Tibial nerve (tissue), 4 donors: ENCODE data around the gene FRS2. TPM values are rescaled to one million over a fixed set of nuclear protein-coding genes. Genes with fewer than 3 reads are reported as not detected.

Experiments
- DNase-seq, 2 donors: peaks; one replicate each; pipeline ENCODE4 v3.0.0-alpha.2; 2019; ENCODE audit warnings: low spot score in 2 of 2
- H3K27ac ChIP-seq, 4 donors: fragments of 200-600 bp; sonication (generic) in 3 of 4; one replicate each; pipeline ENCODE4 v1.5.1; 2017 to 2019; ENCODE audit warnings: mild to moderate bottlenecking in 1 of 4
- H3K27me3 ChIP-seq, 2 donors: fragments of 200-600 bp; sonication (generic) in 1 of 2; one replicate each; pipeline versions ENCODE4 v1.5.1 to v1.6.0; 2017 to 2019
- H3K36me3 ChIP-seq, 3 donors: fragments of 200-600 bp; sonication (generic); one replicate each; pipeline ENCODE4 v1.5.1; 2018 to 2019
- H3K4me1 ChIP-seq, 4 donors: fragments of 200-600 bp; sonication (generic) in 3 of 4; one replicate each; pipeline ENCODE4 v1.5.1; 2017 to 2019
- H3K4me3 ChIP-seq, 4 donors: fragments of 200-600 bp; sonication (generic) in 3 of 4; one replicate each; pipeline ENCODE4 v1.5.1; 2017 to 2019; ENCODE audit warnings: mild to moderate bottlenecking in 1 of 4, moderate library complexity in 1 of 4
- H3K9me3 ChIP-seq, 4 donors: fragments of 200-600 bp; sonication (generic) in 3 of 4; one replicate each; pipeline ENCODE4 v1.5.1; 2017 to 2019
- CTCF ChIP-seq, 5 experiments: fragments of 200-600 bp in 3 of 5; fragments of 450-650 bp in 2 of 5; sonication (generic) in 3 of 5; IDR thresholded peaks; one replicate each; pipeline ENCODE4 v1.5.1; 2016 to 2019; ENCODE audit warnings: antibody characterized with exemption in 5 of 5, mild to moderate bottlenecking in 3 of 5, moderate library complexity in 2 of 5
- EP300 ChIP-seq, 2 donors: sonication (generic); formaldehyde crosslinking; IDR thresholded peaks; one replicate each; pipeline ENCODE4 v1.6.1; 2017; ENCODE audit warnings: antibody characterized with exemption in 2 of 2, mild to moderate bottlenecking in 1 of 2
- POLR2A ChIP-seq, 2 donors: fragments of 450-650 bp; IDR thresholded peaks; one replicate each; pipeline ENCODE4 v1.6.1; 2017; ENCODE audit warnings: antibody characterized with exemption in 2 of 2, mild to moderate bottlenecking in 2 of 2, moderate library complexity in 2 of 2
- WGBS, 2 donors: methylation state at CpG; one replicate each; pipeline ENCODE4 v1.1.5; 2018; 5-methylcytosine and 5-hydroxymethylcytosine counted together
- total RNA-seq, 4 donors: library from RNA; depleted of rRNA; stranded (reverse); fragments of >200 nt; gene quantifications; one replicate each; pipeline ENCODE4 v1.1.0, GENCODE V29; 2016

Gene FRS2
- total RNA-seq, 4 donors from 2014 or later, result 51.7 to 113 (median 66.4) TPM

GRCh38 chr12:69527506-69528272 is 57.5 kb downstream of the FRS2 start:
- TF ChIP-seq EP300 (IDR thresholded peaks at IDR 0.05), result no peak
- H3K9me3 ChIP-seq, result peaks cover 0 to 14% (median 3%) of the 10 kb centered on the region in 4 donors
- WGBS, 2 donors, result 74 to 79% methylated on average over 3 of the region's 3 CpGs
- DNase-seq, result no peak
- H3K27me3 ChIP-seq, result no peaks in the 10 kb centered on the region
- H3K27ac ChIP-seq, result peak overlapping the region in 2 of 4 donors; percentile 44 to 56
- H3K4me1 ChIP-seq, result peaks cover 0 to 25% (median 0%) of the 10 kb centered on the region in 4 donors
- no peak overlapping the region for H3K4me3 ChIP-seq
- peaks cover 0 to 18% (median 0%) of the 10 kb centered on the region in 3 donors for H3K36me3 ChIP-seq

GRCh38 chr12:69529021-69529420 is 58.8 kb downstream of the FRS2 start:
- Histone ChIP-seq H3K9me3 (peaks cover 0 to 1% (median 0%) of the 10 kb centered on the region in 4 donors), H3K4me1 (peaks cover 0 to 31% (median 0%) of the 10 kb centered on the region in 4 donors), H3K4me3 (no peak overlapping the region), H3K27ac (peak overlapping the region in 2 of 4 donors; percentile 30 to 56), H3K27me3 (no peaks in the 10 kb centered on the region), H3K36me3 (peaks cover 0 to 15% (median 0%) of the 10 kb centered on the region in 3 donors)
- WGBS, 2 donors, result 91 to 92% methylated on average over 2 of the region's 2 CpGs
- TF ChIP-seq EP300 (IDR thresholded peaks at IDR 0.05) (no peak), POLR2A (IDR thresholded peaks at IDR 0.05) (no peak), CTCF (IDR thresholded peaks at IDR 0.05) (no peak)
- DNase-seq, result no peak

GRCh38 chr12:69533844-69534243 is 63.7 kb downstream of the FRS2 start:
- Histone ChIP-seq H3K4me1 (peaks cover 0 to 40% (median 0%) of the 10 kb centered on the region in 4 donors), H3K36me3 (peaks cover 0 to 14% (median 0%) of the 10 kb centered on the region in 3 donors), H3K9me3 (no peaks in the 10 kb centered on the region), H3K4me3 (no peak overlapping the region), H3K27ac (peak overlapping the region; percentile 4 to 86 (median 72)), H3K27me3 (no peaks in the 10 kb centered on the region)
- DNase-seq, result no peak
- WGBS, 2 donors, result 55 to 61% methylated on average over 3 of the region's 3 CpGs
- TF ChIP-seq POLR2A (IDR thresholded peaks at IDR 0.05) (no peak), EP300 (IDR thresholded peaks at IDR 0.05) (no peak), CTCF (IDR thresholded peaks at IDR 0.05) (no peak)

- Histone ChIP-seq H3K27ac (peak overlapping the region; percentile 4 to 86 (median 72)), H3K4me3 (peak overlapping the region in 1 of 4 donors; percentile 16), H3K4me1 (peaks cover 0 to 37% (median 0%) of the 10 kb centered on the region in 4 donors), H3K9me3 (no peaks in the 10 kb centered on the region), H3K27me3 (no peaks in the 10 kb centered on the region), H3K36me3 (peaks cover 0 to 14% (median 0%) of the 10 kb centered on the region in 3 donors)
- no peak for TF ChIP-seq POLR2A (IDR thresholded peaks at IDR 0.05)
- TF ChIP-seq CTCF (IDR thresholded peaks at IDR 0.05), result no peak
- peak in 1 of 2 donors; percentile 86 for TF ChIP-seq EP300 (IDR thresholded peaks at IDR 0.05)
- peak in 1 of 2 donors; percentile 57 for DNase-seq
- 8 to 9% methylated on average over 3 of the region's 3 CpGs for WGBS, 2 donors
These were observed 64.2 kb downstream of the FRS2 start for GRCh38 chr12:69534389-69534822.

- 47 to 54% methylated on average over 2 of the region's 2 CpGs for WGBS, 2 donors
- DNase-seq, result no peak
- H3K27ac ChIP-seq, result no peak overlapping the region
- no peaks in the 10 kb centered on the region for H3K27me3 ChIP-seq
- no peak overlapping the region for H3K4me3 ChIP-seq
- peaks cover 0 to 7% (median 2%) of the 10 kb centered on the region in 4 donors for H3K9me3 ChIP-seq
- TF ChIP-seq POLR2A (IDR thresholded peaks at IDR 0.05) (no peak), CTCF (IDR thresholded peaks at IDR 0.05) (no peak), EP300 (IDR thresholded peaks at IDR 0.05) (no peak)
- H3K4me1 ChIP-seq, result peaks cover 0 to 19% (median 0%) of the 10 kb centered on the region in 4 donors
- peaks cover 0 to 14% (median 0%) of the 10 kb centered on the region in 3 donors for H3K36me3 ChIP-seq
These were observed 70.8 kb downstream of the FRS2 start for GRCh38 chr12:69540987-69541386.
